K562 (cell line): ENCODE results near the gene AQP4.

ENCODE experiments used
- PHF21A ChIP-seq: fragments of 450-650 bp; IDR thresholded peaks from 2 replicates; pipeline ENCODE4 v1.6.1; 2017; ENCODE audit warnings: low read depth, borderline replicate concordance
- ZFP1 ChIP-seq: fragments of 450-650 bp; formaldehyde crosslinking; IDR thresholded peaks from 2 replicates; pipeline ENCODE4 v1.4.0; 2020; ENCODE audit warnings: mild to moderate bottlenecking, mixed read lengths
- TF ChIP-seq, protein P1 (sequence below), 3 experiments: IDR thresholded peaks in 2 of 3; conservative IDR thresholded peaks in 1 of 3; 2 replicates each; pipeline ENCODE4 v1.5.1; 2011 to 2012; ENCODE audit warnings: low read length in 3 of 3, mild to moderate bottlenecking in 3 of 3, control low read depth in 2 of 3, improper control_type of control experiment in 1 of 3, inconsistent platforms in 1 of 3, low read depth in 1 of 3, mixed read lengths in 1 of 3, moderate library complexity in 1 of 3; ENCODE audit not compliant: insufficient read depth in 2 of 3

DNA sequence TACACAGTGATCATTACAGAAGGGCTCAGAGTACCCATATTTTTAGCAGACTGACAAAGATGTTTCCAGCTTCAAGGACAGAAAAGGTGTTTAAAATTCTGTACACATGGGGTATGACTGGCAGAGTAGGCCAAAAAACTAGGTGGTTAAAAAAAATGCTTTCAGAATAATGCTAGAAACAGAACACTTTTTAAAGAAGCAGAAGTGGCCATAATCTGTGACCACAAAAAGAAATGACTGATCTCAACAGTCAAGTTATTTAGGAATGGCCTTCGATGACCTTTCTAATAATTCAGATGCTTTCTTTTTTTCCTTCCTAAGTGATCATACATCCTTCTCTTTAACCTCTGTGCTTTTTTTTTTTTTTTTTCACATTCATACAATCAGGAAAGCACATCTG, 4.1 kb upstream of the AQP4 start:
- TF ChIP-seq PHF21A = no peak
- no peak for TF ChIP-seq ZFP1 (CRISPR knock-in tag)
- TF ChIP-seq, protein P1, sequence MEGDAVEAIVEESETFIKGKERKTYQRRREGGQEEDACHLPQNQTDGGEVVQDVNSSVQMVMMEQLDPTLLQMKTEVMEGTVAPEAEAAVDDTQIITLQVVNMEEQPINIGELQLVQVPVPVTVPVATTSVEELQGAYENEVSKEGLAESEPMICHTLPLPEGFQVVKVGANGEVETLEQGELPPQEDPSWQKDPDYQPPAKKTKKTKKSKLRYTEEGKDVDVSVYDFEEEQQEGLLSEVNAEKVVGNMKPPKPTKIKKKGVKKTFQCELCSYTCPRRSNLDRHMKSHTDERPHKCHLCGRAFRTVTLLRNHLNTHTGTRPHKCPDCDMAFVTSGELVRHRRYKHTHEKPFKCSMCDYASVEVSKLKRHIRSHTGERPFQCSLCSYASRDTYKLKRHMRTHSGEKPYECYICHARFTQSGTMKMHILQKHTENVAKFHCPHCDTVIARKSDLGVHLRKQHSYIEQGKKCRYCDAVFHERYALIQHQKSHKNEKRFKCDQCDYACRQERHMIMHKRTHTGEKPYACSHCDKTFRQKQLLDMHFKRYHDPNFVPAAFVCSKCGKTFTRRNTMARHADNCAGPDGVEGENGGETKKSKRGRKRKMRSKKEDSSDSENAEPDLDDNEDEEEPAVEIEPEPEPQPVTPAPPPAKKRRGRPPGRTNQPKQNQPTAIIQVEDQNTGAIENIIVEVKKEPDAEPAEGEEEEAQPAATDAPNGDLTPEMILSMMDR (IDR thresholded peaks at IDR 0.05 in 2 of 3, conservative IDR thresholded peaks at IDR 0.05 in 1 of 3; ENCODE audit: insufficient read depth in 2 of 3, low read depth in 1 of 3, low read length in 3 of 3) = no peak
